ENCODE measurements around the gene SLC12A4.
"Not testable (repeated sequence)": the region's sequence is repeated elsewhere in the genome, so short reads cannot be mapped to it uniquely, and the experiment has no call there.

The SLC12A4 gene

GRCh38 chr16:67987460-67988160 lies 19.2 kb upstream of the SLC12A4 start:
- DNase-seq: peak; percentile 46

- no peak for DNase-seq
Measured at GRCh38 chr16:67986949-67987348, 18.5 kb upstream of the SLC12A4 start.

- DNase-seq: no peak
Measured at GRCh38 chr16:67982011-67982696, 13.7 kb upstream of the SLC12A4 start.

GRCh38 chr16:67979955-67980678 lies 11.7 kb upstream of the SLC12A4 start, which contains the start of gene DPEP3:
DPEP3 (minus strand) TSS chr16:67980499; CDS start chr16:67980380, 119 bp downstream.
- no peak for DNase-seq

GRCh38 chr16:67977469-67978227 lies 9.2 kb upstream of the SLC12A4 start:
- DNase-seq: no peak

- DNase-seq: no peak
Measured at GRCh38 chr16:67977005-67977404, 8.6 kb upstream of the SLC12A4 start.

- DNase-seq: no peak
Measured at GRCh38 chr16:67976205-67976604, 7.8 kb upstream of the SLC12A4 start.

- DNase-seq: no peak
Measured at GRCh38 chr16:67975321-67976105, 7.1 kb upstream of the SLC12A4 start.

GRCh38 chr16:67972285-67972684 lies 3.8 kb upstream of the SLC12A4 start:
- DNase-seq: not testable (repeated sequence)

GRCh38 chr16:67971111-67971510 lies 2.7 kb upstream of the SLC12A4 start:
- DNase-seq: no peak

- no peak for DNase-seq
Measured at GRCh38 chr16:67969254-67970039, 1.0 kb upstream of the SLC12A4 start.

- no peak for DNase-seq
Measured at GRCh38 chr16:67967958-67968399, 458 bp downstream of the SLC12A4 start.

GRCh38 chr16:67967183-67967957 lies 1.1 kb downstream of the SLC12A4 start:
- DNase-seq: no peak

GRCh38 chr16:67966549-67967182 lies 1.8 kb downstream of the SLC12A4 start:
- DNase-seq: peak; percentile 78

GRCh38 chr16:67965668-67966548 lies 2.5 kb downstream of the SLC12A4 start:
- DNase-seq: no peak

- DNase-seq: no peak
Measured at GRCh38 chr16:67964477-67965131, 3.8 kb downstream of the SLC12A4 start.

GRCh38 chr16:67963662-67964321 lies 4.6 kb downstream of the SLC12A4 start:
- no peak for DNase-seq

GRCh38 chr16:67963292-67963661 lies 5.2 kb downstream of the SLC12A4 start:
- no peak for DNase-seq

Measured in NCI-H226 (cell line).